Measurements from ENCODE around the gene EDIL3.

EDIL3 gene

GRCh38 chr5:83913593-83913992 lies 471.1 kb downstream of the EDIL3 start:
- Histone ChIP-seq H3K4me3 (ENCODE audit: insufficient read depth, low read depth, low read length, poor library complexity, severe bottlenecking) (no peak overlapping the region), H3K4me1 (ENCODE audit: control insufficient read depth, insufficient read depth, low read length, poor library complexity, severe bottlenecking) (no peaks in the 10 kb centered on the region), H3K27ac (ENCODE audit: insufficient read depth, low read length, poor library complexity, severe bottlenecking) (no peak overlapping the region), H3K9me3 (ENCODE audit: control insufficient read depth, low read length) (no peaks in the 10 kb centered on the region), H3K36me3 (ENCODE audit: control insufficient read depth, insufficient read depth, low read length) (no peaks in the 10 kb centered on the region), H3K27me3 (replicated peaks; ENCODE audit: control insufficient read depth, insufficient read depth, low read length, poor library complexity, severe bottlenecking) (no peaks in the 10 kb centered on the region)
- DNase-seq: no peak

- H3K9me3 ChIP-seq (ENCODE audit: control insufficient read depth, low read length): no peaks in the 10 kb centered on the region
- no peaks in the 10 kb centered on the region for H3K36me3 ChIP-seq (ENCODE audit: control insufficient read depth, insufficient read depth, low read length)
- no peaks in the 10 kb centered on the region for H3K4me1 ChIP-seq (ENCODE audit: control insufficient read depth, insufficient read depth, low read length, poor library complexity, severe bottlenecking)
- H3K27ac ChIP-seq (ENCODE audit: insufficient read depth, low read length, poor library complexity, severe bottlenecking): no peak overlapping the region
- no peak for DNase-seq
- H3K27me3 ChIP-seq (replicated peaks; ENCODE audit: control insufficient read depth, insufficient read depth, low read length, poor library complexity, severe bottlenecking): no peaks in the 10 kb centered on the region
- H3K4me3 ChIP-seq (ENCODE audit: insufficient read depth, low read depth, low read length, poor library complexity, severe bottlenecking): no peak overlapping the region
Measured at GRCh38 chr5:83911367-83911919, 473.2 kb downstream of the EDIL3 start.

- DNase-seq: no peak
- Histone ChIP-seq H3K27me3 (replicated peaks; ENCODE audit: control insufficient read depth, insufficient read depth, low read length, poor library complexity, severe bottlenecking) (no peaks in the 10 kb centered on the region), H3K4me1 (ENCODE audit: control insufficient read depth, insufficient read depth, low read length, poor library complexity, severe bottlenecking) (no peaks in the 10 kb centered on the region), H3K27ac (ENCODE audit: insufficient read depth, low read length, poor library complexity, severe bottlenecking) (no peak overlapping the region), H3K9me3 (ENCODE audit: control insufficient read depth, low read length) (no peaks in the 10 kb centered on the region), H3K36me3 (ENCODE audit: control insufficient read depth, insufficient read depth, low read length) (no peaks in the 10 kb centered on the region), H3K4me3 (ENCODE audit: insufficient read depth, low read depth, low read length, poor library complexity, severe bottlenecking) (no peak overlapping the region)
Measured at GRCh38 chr5:83900306-83900705, 484.4 kb downstream of the EDIL3 start.

- H3K4me1 ChIP-seq (ENCODE audit: control insufficient read depth, insufficient read depth, low read length, poor library complexity, severe bottlenecking): no peaks in the 10 kb centered on the region
- DNase-seq: no peak
- H3K4me3 ChIP-seq (ENCODE audit: insufficient read depth, low read depth, low read length, poor library complexity, severe bottlenecking): no peak overlapping the region
- H3K36me3 ChIP-seq (ENCODE audit: control insufficient read depth, insufficient read depth, low read length): no peaks in the 10 kb centered on the region
- no peaks in the 10 kb centered on the region for H3K9me3 ChIP-seq (ENCODE audit: control insufficient read depth, low read length)
- H3K27me3 ChIP-seq (replicated peaks; ENCODE audit: control insufficient read depth, insufficient read depth, low read length, poor library complexity, severe bottlenecking): no peaks in the 10 kb centered on the region
- no peak overlapping the region for H3K27ac ChIP-seq (ENCODE audit: insufficient read depth, low read length, poor library complexity, severe bottlenecking)
Measured at GRCh38 chr5:83899326-83899970, 485.2 kb downstream of the EDIL3 start.

- no peaks in the 10 kb centered on the region for H3K9me3 ChIP-seq (ENCODE audit: control insufficient read depth, low read length)
- DNase-seq: no peak
- H3K27me3 ChIP-seq (replicated peaks; ENCODE audit: control insufficient read depth, insufficient read depth, low read length, poor library complexity, severe bottlenecking): no peaks in the 10 kb centered on the region
- no peak overlapping the region for H3K27ac ChIP-seq (ENCODE audit: insufficient read depth, low read length, poor library complexity, severe bottlenecking)
- no peak overlapping the region for H3K4me3 ChIP-seq (ENCODE audit: insufficient read depth, low read depth, low read length, poor library complexity, severe bottlenecking)
- no peaks in the 10 kb centered on the region for H3K36me3 ChIP-seq (ENCODE audit: control insufficient read depth, insufficient read depth, low read length)
- H3K4me1 ChIP-seq (ENCODE audit: control insufficient read depth, insufficient read depth, low read length, poor library complexity, severe bottlenecking): no peaks in the 10 kb centered on the region
Measured at GRCh38 chr5:83895860-83896259, 488.8 kb downstream of the EDIL3 start.

- Histone ChIP-seq H3K27ac (ENCODE audit: insufficient read depth, low read length, poor library complexity, severe bottlenecking) (no peak overlapping the region), H3K4me3 (ENCODE audit: insufficient read depth, low read depth, low read length, poor library complexity, severe bottlenecking) (no peak overlapping the region), H3K9me3 (ENCODE audit: control insufficient read depth, low read length) (no peaks in the 10 kb centered on the region), H3K4me1 (ENCODE audit: control insufficient read depth, insufficient read depth, low read length, poor library complexity, severe bottlenecking) (no peaks in the 10 kb centered on the region), H3K36me3 (ENCODE audit: control insufficient read depth, insufficient read depth, low read length) (no peaks in the 10 kb centered on the region), H3K27me3 (replicated peaks; ENCODE audit: control insufficient read depth, insufficient read depth, low read length, poor library complexity, severe bottlenecking) (no peaks in the 10 kb centered on the region)
- DNase-seq: no peak
Measured at GRCh38 chr5:83891261-83891660, 493.4 kb downstream of the EDIL3 start.
